A549 (cell line): ENCODE data around the gene UBN2. TPM values are rescaled to one million over a fixed set of nuclear protein-coding genes. Genes with fewer than 3 reads are reported as not detected.
"Not testable (repeated sequence)": the region's sequence is repeated elsewhere in the genome, so short reads cannot be mapped to it uniquely, and the experiment has no call there.

Source experiments
- ATAC-seq, 2 experiments: fragments of 200-7000 bp in 1 of 2; fragments of >200 bp in 1 of 2; cut with Nextera tagmentation in 1 of 2; cut with Tn5 transposase in 1 of 2; 3 replicates each; pipeline versions ENCODE4 v1.8.0 to v1.9.1; 2018 to 2020; ENCODE audit warnings: mild to moderate bottlenecking in 1 of 2, moderate library complexity in 1 of 2
- CTCF ChIA-PET: fragments of 300-600 bp; sonication (Branson Sonifier 250); formaldehyde crosslinking; extraction: SDS; loops from one replicate; lab custom pipeline; 2021; ENCODE audit warnings: antibody characterized with exemption, inconsistent platforms; lab: Yijun Ruan, JAX
- POLR2A ChIA-PET: fragments of 350-600 bp; formaldehyde crosslinking; extraction: SDS; loops from one replicate; lab custom pipeline; 2021; ENCODE audit warnings: antibody characterized with exemption, inconsistent platforms; lab: Yijun Ruan, JAX
- DNase-seq, 2 experiments: peaks; one replicate each; pipeline versions ENCODE4 v3.0.0 to v3.0.0-alpha.2; 2011 to 2016; ENCODE audit warnings: low read depth in 1 of 2, low spot score in 1 of 2
- FAIRE-seq: peaks from 2 replicates; lab custom pipeline; 2011; peaks lifted over from hg19 to GRCh38; lab: Jason Lieb, UNC
- H3K27ac ChIP-seq, 2 experiments: fragments of >200 bp; sonication (Bioruptor Twin); formaldehyde crosslinking; 3 replicates each; pipeline ENCODE4 v1.5.1; 2016 to 2017
- H3K4me1 ChIP-seq: fragments of >200 bp; sonication (Bioruptor Twin); formaldehyde crosslinking; 3 replicates; pipeline ENCODE4 v1.6.1; 2016
- H3K4me2 ChIP-seq: fragments of >200 bp; sonication (Bioruptor Twin); formaldehyde crosslinking; 3 replicates; pipeline ENCODE4 v1.6.1; 2016
- H3K4me3 ChIP-seq: fragments of >200 bp; sonication (Bioruptor Twin); formaldehyde crosslinking; 3 replicates; pipeline ENCODE4 v1.5.1; 2016
- H3K9me3 ChIP-seq: fragments of >200 bp; sonication (Bioruptor Twin); formaldehyde crosslinking; 3 replicates; pipeline ENCODE4 v1.6.1; 2016
- ATOH8 ChIP-seq: fragments of 250-450 bp; sonication (Bioruptor Pico); IDR thresholded peaks from 2 replicates; pipeline ENCODE4 v1.5.0; 2020; ENCODE audit warnings: low read depth, mild to moderate bottlenecking, moderate library complexity
- BHLHE40 ChIP-seq: IDR thresholded peaks from 2 replicates; pipeline ENCODE4 v1.6.1; 2012; ENCODE audit warnings: low read depth, low read length, inconsistent platforms
- CTCF ChIP-seq: fragments of >200 bp; sonication (Bioruptor Twin); formaldehyde crosslinking; IDR thresholded peaks from 3 replicates; pipeline ENCODE4 v1.5.1; 2016
- EHMT2 ChIP-seq: fragments of 200-600 bp; sonication (generic); IDR thresholded peaks from 2 replicates; pipeline ENCODE4 v1.6.1; 2016; ENCODE audit warnings: antibody characterized with exemption, low read depth, mild to moderate bottlenecking, moderate library complexity
- ESRRA ChIP-seq: fragments of 150-350 bp; IDR thresholded peaks from 2 replicates; pipeline ENCODE4 v1.6.1; 2014; ENCODE audit warnings: mild to moderate bottlenecking, low read length, borderline replicate concordance
- FOSB ChIP-seq: fragments of 250-450 bp; sonication (Bioruptor Pico); IDR thresholded peaks from 2 replicates; pipeline ENCODE4 v1.5.0; 2020; ENCODE audit warnings: mild to moderate bottlenecking, moderate library complexity
- FOSL2 ChIP-seq, 2 experiments: fragments of 450-650 bp in 1 of 2; fragments of >200 bp in 1 of 2; sonication (Bioruptor Twin) in 1 of 2; formaldehyde crosslinking; IDR thresholded peaks; 2 replicates each; pipeline versions ENCODE4 v1.5.0 to v1.6.1; 2016 to 2020; ENCODE audit warnings: mild to moderate bottlenecking in 1 of 2, moderate library complexity in 1 of 2
- HDAC2 ChIP-seq: fragments of 200-600 bp; sonication (generic); IDR thresholded peaks from 2 replicates; pipeline ENCODE4 v1.6.1; 2016
- HMGXB4 ChIP-seq: fragments of 250-450 bp; sonication (Bioruptor Pico); IDR thresholded peaks from 2 replicates; pipeline ENCODE4 v1.5.0; 2021; ENCODE audit warnings: mild to moderate bottlenecking, moderate library complexity, borderline replicate concordance
- HOXA7 ChIP-seq: fragments of 250-450 bp; sonication (Bioruptor Pico); IDR thresholded peaks from 2 replicates; pipeline ENCODE4 v1.5.0; 2020; ENCODE audit warnings: mild to moderate bottlenecking, moderate library complexity
- MAFK ChIP-seq: fragments of 450-650 bp; IDR thresholded peaks from 2 replicates; pipeline ENCODE4 v1.6.1; 2014; ENCODE audit not compliant: partially characterized antibody
- MAX ChIP-seq: IDR thresholded peaks from 2 replicates; pipeline ENCODE4 v1.6.1; 2012
- MAZ ChIP-seq: fragments of 150-350 bp; IDR thresholded peaks from 2 replicates; pipeline ENCODE4 v1.6.1; 2014; ENCODE audit warnings: antibody characterized with exemption, low read depth, low read length, borderline replicate concordance
- RARB ChIP-seq: fragments of 250-450 bp; sonication (Bioruptor Pico); IDR thresholded peaks from 2 replicates; pipeline ENCODE4 v1.8.0; 2021; ENCODE audit warnings: mild to moderate bottlenecking, moderate library complexity
- RCOR1 ChIP-seq: fragments of 150-350 bp; IDR thresholded peaks from 2 replicates; pipeline ENCODE4 v1.6.1; 2014; ENCODE audit warnings: antibody characterized with exemption, low read length, low read depth
- REST ChIP-seq: fragments of 200-600 bp; sonication (generic); IDR thresholded peaks from 2 replicates; pipeline ENCODE4 v1.6.1; 2016; ENCODE audit warnings: antibody characterized with exemption, mild to moderate bottlenecking, moderate library complexity
- RNF2 ChIP-seq: fragments of 200-600 bp; sonication (generic); IDR thresholded peaks from 2 replicates; pipeline ENCODE4 v1.6.1; 2016; ENCODE audit warnings: low read depth, mild to moderate bottlenecking, antibody characterized with exemption, moderate library complexity, borderline replicate concordance
- SREBF2 ChIP-seq: fragments of 450-650 bp; IDR thresholded peaks from 2 replicates; pipeline ENCODE4 v1.6.1; 2014; ENCODE audit warnings: mild to moderate bottlenecking, moderate library complexity
- ZSCAN20 ChIP-seq: fragments of 250-450 bp; sonication (Bioruptor Pico); IDR thresholded peaks from 2 replicates; pipeline ENCODE4 v1.8.0; 2022; ENCODE audit warnings: mild to moderate bottlenecking, moderate library complexity
- WGBS: methylation state at CpG from one replicate; pipeline ENCODE4 v1.1.6; 2017; ENCODE audit errors: missing lambda C conversion rate; 5-methylcytosine and 5-hydroxymethylcytosine counted together
- polyA plus RNA-seq, 4 experiments: library from polyadenylated mRNA; depleted of rRNA in 3 of 4; stranded (reverse); fragments of >200 nt; fragmentation: RNase III in 1 of 4; extraction: RNeasy Plus Mini Kit Qiagen cat#74134 plus additional on column Dnase treatment in 1 of 4; gene quantifications; 2 replicates in 3 of 4; 3 replicates in 1 of 4; pipeline ENCODE4 v1.2.3, GENCODE V29; 2011 to 2017
- TF ChIP-seq, protein P1 (sequence below): fragments of 450-650 bp; IDR thresholded peaks from 2 replicates; pipeline ENCODE4 v1.6.1; 2014; ENCODE audit warnings: antibody characterized with exemption

Gene UBN2
- polyA plus RNA-seq, 2 of the 4 experiments (the other 2 are of a cell fraction), result 2.1 to 5.7 TPM

- 0 out of 3 replicates have a peak, but pooled peaks cover 3% of the 10 kb centered on the region for H3K4me1 ChIP-seq
- WGBS, result 85% methylated on average over 2 of the region's 2 CpGs
- TF ChIP-seq RARB (CRISPR knock-in tag) (no peak), ESRRA (no peak), MAZ (no peak), REST (no peak), HDAC2 (no peak), MAX (no peak), CTCF (no peak), RCOR1 (no peak), FOSB (CRISPR knock-in tag) (no peak), FOSL2 (IDR thresholded peaks at IDR 0.05) (no peak), FOSL2 (CRISPR knock-in tag; IDR thresholded peaks at IDR 0.05) (no peak), MAFK (no peak), EHMT2 (no peak), SREBF2 (no peak), RNF2 (no peak), ZSCAN20 (CRISPR knock-in tag) (no peak), ATOH8 (CRISPR knock-in tag) (no peak), HOXA7 (no peak), BHLHE40 (no peak), HMGXB4 (no peak)
- TF ChIP-seq, protein P1, sequence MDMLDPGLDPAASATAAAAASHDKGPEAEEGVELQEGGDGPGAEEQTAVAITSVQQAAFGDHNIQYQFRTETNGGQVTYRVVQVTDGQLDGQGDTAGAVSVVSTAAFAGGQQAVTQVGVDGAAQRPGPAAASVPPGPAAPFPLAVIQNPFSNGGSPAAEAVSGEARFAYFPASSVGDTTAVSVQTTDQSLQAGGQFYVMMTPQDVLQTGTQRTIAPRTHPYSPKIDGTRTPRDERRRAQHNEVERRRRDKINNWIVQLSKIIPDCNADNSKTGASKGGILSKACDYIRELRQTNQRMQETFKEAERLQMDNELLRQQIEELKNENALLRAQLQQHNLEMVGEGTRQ, result no peak
- TF ChIP-seq, all 56 proteins: peak for 0
- no peak overlapping the region for H3K27ac ChIP-seq
- H3K9me3 ChIP-seq, result no peaks in the 10 kb centered on the region
- ATAC-seq, result no peak
- ChIA-PET CTCF (no interaction called here), POLR2A (no interaction called here)
- FAIRE-seq, result no peak
- H3K4me2 ChIP-seq, result no peak overlapping the region
- no peak overlapping the region for H3K4me3 ChIP-seq
- no peak for DNase-seq
Observed at GRCh38 chr7:139224219-139224618, 6.8 kb upstream of the UBN2 start.

GRCh38 chr7:139224836-139225235 lies 6.2 kb upstream of the UBN2 start:
- H3K4me3 ChIP-seq, H3K4me2 ChIP-seq, POLR2A ChIA-PET, H3K9me3 ChIP-seq, DNase-seq, H3K4me1 ChIP-seq, CTCF ChIA-PET, H3K27ac ChIP-seq, FAIRE-seq, ATAC-seq: not testable (repeated sequence)
- WGBS, result 91% methylated on average over 18 of the region's 18 CpGs

- ATAC-seq, H3K4me2 ChIP-seq, H3K27ac ChIP-seq, POLR2A ChIA-PET, CTCF ChIA-PET, H3K9me3 ChIP-seq, DNase-seq, FAIRE-seq, H3K4me3 ChIP-seq: not testable (repeated sequence)
- 90% methylated on average over 26 of the region's 60 CpGs for WGBS
- H3K4me1 ChIP-seq, result 0 out of 3 replicates have a peak, but pooled peaks cover 10% of the 10 kb centered on the region
Observed at GRCh38 chr7:139225286-139226157, 5.5 kb upstream of the UBN2 start.

DNA sequence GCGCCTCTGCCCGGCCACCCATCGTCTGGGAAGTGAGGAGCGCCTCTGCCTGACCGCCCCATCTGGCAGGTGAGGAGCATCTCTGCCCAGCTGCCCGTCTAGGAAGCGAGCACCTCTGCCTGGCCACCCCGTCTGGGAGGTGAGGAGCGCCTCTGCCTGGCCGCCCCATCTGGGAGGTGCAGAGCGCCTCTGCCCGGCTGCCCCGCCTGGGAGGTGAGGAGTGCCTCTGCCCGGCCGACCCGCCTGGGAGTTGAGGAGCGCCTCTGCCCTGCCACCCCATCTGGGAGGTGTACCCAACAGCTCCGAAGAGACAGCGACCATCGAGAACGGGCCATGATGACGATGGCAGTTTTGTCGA lies 4.9 kb upstream of the UBN2 start:
- H3K9me3 ChIP-seq, FAIRE-seq, ATAC-seq, DNase-seq, CTCF ChIA-PET, H3K27ac ChIP-seq, H3K4me3 ChIP-seq, H3K4me2 ChIP-seq, POLR2A ChIA-PET: not testable (repeated sequence)
- 88% methylated on average over 12 of the region's 23 CpGs for WGBS
- H3K4me1 ChIP-seq, result 0 out of 3 replicates have a peak, but pooled peaks cover 10% of the 10 kb centered on the region
